NCI-H2171 treated with DMSO at 0.1 percent for 48 hours (cell line): ENCODE measurements around the gene SYNJ2.

Experiments used
- DNase-seq: peaks from one replicate; lab custom pipeline; 2025; lab: John Stamatoyannopoulos, UW

The SYNJ2 gene

DNA sequence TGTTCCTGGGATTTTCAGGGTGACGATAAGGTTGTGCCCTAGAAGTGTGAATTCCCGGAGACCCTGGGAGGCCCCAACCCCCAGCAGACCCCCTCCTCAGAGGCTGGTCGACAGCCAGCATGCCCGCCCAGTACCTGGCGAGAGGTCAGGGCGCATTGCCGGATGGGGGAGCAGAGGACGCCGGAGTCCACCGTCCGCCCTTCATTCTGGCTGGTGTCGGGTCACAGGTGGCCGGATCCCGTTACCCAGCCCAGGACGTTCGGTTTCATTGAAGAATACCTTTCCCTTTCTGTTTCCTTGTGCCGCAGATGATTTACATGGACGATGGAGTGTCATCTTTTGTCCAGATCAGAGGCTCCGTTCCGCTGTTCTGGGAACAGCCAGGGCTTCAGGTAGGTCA is 61.3 kb downstream of the SYNJ2 start:
- DNase-seq: no peak

DNA sequence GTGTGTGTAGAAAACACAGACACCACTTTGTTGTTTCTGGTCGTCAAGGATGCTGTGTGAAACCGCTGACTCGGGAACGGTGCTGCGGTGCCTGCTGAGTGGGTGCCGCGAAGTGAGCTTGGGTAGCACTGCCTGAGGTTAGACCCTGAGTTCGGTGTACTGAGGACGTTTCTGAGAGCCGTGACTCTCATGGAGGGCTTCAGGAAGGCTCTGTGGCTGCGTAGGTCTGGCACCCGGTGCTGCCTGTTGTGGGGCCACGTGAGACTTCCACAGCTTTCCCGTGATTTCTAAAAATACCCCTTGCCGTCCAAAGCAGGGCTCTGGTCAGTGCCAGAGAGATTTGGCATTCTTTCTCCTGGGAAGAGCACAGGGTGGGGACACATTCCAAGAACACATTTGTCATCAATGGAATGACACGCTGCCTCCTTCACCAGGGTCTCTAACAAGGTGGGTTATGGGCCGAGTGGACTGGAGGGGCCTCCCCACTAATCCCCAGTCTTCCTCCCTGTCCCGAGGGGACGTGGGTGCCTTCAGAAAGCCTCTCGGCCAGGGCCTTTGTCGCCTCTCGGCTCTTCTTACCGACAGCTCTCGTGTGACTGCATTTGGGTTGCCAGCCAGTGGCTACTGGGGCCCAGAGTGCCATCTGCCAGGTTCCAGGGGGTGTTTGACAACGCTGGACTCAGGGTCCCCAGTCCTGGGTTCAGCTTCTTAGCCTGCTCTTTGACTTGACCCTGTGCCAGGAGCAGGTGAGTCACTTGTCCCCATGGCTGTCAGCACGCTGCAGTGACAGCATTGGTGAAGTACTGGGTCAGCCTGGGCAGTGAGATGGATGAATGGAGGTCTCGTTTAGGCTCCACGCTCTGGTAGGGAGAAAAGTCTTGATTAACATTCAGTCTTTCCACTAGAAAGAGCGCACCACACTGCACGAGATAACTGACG is 62.2 kb downstream of the SYNJ2 start:
- DNase-seq: no peak

DNA sequence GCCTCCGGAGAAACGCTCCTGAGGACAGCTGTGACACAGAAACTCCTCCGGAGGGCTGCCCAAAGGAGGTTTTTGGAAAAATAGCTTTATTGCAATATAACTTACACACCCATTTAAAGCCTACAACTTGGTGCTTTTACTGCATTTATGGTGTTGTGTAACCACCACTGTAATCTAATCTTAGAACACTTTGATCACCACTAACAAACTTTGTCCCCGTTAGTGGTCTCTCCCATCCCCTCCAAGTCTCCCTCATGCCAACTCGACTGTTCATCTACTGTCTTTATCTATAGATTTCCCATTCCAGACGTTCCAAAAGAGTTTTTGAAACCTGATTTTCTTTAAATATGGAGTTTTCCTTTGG is 62.8 kb downstream of the SYNJ2 start:
- no peak for DNase-seq

DNA sequence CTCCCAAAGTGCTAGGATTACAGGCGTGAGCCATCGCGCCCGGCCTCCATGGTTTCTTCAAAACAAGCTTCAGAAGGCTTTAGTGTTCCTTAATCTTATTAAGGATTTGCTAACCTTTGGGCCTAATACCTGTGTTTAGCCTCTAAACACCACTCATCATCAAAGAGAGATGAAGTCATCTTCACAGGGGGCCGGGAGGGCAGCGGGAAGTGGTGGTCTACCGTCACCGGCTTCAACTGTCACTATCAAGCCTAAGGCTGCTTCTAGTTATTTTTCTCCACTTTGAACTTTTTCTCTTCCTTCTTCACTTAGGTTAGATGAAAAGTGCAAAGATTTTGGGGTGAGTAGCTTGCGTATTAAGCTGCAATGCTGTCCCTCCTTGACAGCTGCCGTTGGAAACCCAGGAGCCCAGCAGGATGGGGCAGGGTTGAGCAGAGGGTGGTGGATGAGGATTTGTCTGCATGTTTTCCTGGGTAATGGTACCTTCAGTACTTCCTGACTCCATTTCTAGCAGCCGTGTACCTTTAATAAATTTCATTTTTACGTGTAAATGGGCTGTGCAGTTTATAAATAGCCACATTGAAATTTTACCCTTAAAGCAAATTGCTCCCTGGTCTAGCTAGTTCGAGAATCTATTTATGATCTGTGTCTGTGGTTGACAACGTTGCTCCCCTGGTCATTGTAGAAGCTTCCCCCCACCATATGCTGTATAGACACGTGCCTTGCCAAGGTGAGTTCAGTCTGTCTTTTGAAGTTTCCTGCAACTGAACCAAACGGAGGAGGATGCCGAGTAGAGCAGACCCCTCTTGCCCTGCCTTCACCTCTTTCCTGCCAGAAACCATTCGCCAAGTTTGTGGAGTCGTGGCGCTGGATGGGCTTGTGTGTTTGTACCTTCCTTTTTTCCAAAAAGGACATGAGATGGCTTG is 64.8 kb downstream of the SYNJ2 start:
- no peak for DNase-seq

DNA sequence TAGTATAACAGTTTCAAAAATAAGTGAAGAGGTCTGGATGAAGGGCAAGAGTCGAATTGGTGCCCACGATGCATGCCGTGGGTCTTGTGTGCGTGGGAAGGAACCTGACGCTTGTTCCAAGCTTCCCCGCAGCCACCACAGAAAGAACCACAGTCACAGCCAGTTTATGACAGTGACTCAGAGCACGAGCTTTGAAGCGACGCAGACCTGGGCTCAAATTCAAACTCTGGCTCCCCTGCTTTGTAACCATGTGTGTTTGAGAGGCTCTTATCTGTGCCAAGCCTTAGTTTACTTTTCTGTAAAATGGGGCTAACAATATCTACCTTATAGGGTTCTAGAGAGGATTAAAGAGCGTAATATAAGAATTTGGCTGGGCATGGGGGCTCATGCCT is 65.5 kb downstream of the SYNJ2 start:
- no peak for DNase-seq

DNA sequence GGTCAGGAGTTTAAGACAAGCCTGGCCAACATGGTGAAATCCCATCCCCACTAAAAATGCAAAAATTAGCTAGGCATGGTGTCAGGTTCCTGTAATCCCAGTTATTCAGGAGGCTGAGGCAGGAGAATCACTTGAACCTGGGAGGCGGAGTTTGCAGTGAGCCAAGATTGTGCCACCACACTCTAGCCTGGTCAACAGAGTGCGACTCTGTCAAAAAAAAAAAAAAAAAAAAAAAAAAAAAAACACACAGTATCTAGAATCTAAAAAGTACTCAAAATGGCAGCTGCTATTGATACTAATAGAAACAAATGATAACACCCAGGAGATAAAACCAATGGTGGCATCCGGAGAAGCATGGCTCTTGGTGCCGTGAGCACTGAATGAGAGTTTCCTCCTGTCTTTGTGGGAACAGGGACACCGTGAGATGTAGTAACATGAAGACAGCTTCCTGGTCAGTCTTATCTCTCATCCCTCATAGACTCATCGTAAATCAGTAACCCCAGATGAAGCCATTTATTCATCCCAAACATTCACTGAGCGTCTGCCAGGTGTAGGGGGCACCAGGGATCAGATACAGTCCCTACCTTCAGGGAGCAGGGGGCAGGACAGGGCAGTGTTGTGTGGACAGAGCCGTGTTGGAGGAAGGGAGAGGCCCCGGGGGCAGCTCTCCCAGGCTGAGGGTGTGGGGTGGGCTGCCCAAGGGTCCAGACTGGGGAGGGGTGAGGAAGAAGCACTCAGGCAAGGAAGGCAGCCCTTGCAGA is 66.1 kb downstream of the SYNJ2 start:
- no peak for DNase-seq

DNA sequence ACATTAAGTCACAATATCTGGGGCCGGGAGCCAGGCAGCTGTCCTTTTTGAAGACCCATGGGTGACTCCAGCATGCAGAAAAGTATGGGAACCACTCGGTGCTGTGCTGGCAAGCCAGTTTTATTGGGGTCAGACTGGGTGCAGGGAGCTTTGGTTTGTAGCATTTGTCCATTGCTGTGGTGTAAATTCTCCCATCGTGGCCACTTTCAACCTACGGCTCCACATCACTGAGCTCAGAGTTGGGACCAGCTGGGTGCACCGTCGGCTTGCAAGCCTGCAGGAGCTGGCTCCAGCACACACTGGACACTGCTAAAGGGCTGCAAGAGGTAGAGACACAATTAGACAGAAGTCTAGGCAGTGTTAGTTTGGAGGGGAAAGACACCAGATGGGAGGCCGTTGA is 66.9 kb downstream of the SYNJ2 start:
- no peak for DNase-seq

DNA sequence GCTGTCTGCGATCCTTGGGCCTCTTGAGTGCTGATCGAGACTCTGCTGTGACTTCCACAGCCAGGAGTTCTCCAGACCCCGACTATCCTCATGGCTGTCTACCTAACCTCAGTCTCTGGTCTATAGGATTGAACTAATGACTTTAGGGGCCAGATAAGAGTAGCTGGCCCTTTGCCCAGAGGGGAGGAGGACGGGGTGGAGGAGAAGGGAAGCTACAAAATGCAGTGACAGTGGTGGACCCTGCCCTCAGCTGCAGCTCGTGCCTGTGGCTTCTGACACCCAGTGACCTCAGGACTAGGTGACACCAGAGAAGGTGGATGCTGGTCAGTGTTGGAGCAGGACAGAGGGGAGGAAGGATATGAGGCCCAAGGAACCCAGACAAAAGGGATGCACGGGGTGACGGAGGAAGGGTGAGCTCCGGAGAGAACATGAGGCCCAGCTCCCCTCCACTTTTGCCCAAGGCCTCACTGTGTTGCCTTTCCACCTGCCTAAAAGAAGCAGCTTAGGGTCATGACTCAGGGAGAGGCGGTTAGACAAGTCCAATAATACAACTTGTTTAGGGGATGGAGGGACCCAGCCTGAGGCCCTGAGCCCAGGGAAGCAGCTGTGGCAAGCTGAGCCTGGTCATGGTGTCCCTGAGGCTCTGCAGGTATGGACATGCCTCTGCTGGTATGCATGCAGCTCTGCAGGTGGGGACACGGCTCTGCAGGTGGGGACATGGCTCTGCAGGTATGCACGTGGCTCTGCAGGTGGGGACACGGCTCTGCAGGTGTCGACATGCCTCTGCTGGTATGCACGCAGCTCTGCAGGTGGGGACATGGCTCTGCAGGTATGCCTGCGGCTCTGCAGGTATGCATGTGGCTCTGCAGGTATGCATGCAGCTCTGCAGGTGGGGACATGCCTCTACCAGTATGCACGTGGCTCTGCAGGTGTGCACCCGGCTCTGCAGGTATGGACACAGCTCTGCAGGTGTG is 67.7 kb downstream of the SYNJ2 start:
- no peak for DNase-seq

DNA sequence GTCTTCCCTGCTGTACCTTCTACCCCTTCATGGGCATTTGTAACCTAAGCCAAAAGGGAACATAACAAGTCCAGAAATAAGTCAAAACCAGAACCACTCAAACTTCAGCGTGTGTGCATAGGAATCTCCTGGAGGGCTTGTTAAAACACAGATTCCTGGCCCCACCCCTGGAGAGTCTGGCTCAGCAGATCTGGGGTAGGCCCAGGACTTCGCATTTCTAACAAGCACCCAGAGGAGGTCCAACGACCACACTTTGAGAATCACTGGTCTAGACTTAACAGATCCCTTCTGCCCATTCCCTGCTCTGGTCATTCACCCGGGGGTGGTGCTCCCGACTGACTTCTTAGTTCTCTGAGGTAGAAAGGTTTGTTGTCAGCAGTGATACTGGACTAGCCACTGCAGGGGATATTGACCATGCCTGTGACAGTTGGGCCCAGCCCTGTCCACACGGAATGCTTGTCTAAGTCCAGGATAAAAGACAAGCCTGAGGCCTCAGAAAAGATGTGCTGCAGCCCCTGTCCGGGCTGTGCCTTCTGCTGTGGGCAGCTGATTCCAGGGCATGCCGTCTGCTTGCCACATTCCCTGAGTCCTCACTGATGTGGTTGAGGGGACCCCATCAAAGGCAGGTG is 68.6 kb downstream of the SYNJ2 start:
- DNase-seq: no peak

DNA sequence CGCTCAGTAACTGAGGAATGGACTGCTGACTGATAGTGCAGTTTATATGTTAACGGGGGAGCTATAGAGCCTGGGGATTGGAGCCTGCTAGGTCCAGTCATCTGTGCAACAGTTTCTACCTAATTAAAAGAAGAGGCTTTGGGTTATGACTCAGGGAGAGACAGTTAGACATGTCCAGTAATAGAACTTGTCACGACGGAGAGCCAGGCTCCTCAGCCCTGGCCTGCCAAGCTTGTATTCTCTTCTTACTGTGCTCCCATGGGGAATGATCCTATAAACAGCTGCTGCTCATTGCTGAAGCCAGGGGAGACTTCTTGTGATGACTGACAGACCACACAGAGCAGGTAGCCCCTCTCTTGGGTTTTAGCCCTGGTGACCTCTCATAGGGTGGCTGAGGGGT is 69.3 kb downstream of the SYNJ2 start:
- DNase-seq: peak; percentile 27

DNA sequence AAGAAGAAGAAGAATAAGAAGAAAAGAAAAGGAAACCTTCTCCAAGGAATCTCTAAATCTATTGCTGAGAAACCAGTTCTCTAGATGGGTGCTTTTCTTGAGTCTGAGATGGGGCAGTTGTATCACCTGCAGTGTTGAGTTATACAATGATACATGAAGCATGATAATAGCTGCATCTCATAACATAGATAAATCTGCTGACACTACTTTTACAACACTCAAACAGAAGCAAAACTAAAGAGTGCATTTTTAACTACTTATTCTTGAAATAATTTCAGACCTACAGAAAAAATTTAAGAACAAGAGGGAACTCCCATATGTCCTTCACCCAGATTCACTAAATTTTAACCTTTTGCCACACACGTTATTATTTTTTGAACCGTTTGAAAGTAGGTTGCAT is 70.3 kb downstream of the SYNJ2 start:
- DNase-seq: no peak

DNA sequence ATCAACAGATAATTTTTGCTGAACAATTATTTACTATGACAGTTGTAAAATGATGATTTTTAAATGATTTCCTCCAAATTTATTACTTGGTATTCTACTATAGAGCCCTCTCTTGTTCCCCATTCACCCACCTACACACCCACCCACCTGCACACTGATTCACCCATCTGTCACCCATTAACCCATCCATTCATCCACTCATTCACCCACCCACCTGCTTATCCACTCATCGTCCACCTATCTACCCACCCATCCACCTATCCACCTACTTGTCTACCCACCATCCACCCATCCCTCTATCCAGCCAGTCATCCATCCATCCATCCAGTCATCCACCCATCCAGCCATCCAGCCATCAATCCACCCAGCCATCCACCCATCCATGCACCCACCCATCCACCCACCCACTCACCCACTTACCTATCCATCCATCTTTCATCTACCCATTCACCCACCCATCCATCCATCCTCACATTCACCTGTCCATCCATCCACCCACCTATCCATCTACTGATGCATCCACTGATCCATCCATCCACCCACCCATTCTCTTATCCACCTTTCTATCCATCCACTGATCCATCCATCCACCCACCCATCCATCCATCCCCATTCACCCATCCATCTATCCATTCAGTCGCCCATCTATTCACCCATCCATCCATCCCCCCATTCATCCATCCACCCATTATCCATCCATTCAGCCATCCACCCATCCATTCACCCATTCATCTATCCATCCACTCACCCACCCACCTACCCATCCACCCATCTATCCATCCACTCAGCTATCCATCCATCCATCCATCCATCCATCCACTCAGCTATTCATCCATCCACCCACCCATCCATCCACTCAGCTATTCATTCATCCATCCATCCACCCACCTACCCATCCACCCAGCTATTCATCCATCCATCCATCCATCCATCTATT is 72.0 kb downstream of the SYNJ2 start:
- DNase-seq: no peak

DNA sequence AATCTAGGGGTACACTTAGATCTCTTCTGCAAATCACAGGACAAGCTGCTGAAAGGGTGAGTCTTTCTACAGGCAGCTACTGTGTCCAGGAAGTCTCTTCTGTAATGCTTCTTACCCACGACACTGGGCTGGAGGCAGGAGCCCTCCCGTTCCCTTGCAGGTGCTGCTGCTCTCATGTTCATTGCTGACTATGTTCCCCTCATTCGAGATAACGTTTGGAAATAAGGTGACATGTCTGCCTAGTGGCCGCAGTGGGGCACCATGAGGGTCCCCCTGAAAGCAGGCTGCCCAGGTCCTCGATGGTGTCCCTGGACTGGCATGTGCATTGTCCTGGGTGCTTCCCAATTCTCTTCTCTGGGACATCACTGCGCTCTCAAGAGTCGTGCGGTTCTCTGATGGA is 74.7 kb downstream of the SYNJ2 start:
- no peak for DNase-seq

DNA sequence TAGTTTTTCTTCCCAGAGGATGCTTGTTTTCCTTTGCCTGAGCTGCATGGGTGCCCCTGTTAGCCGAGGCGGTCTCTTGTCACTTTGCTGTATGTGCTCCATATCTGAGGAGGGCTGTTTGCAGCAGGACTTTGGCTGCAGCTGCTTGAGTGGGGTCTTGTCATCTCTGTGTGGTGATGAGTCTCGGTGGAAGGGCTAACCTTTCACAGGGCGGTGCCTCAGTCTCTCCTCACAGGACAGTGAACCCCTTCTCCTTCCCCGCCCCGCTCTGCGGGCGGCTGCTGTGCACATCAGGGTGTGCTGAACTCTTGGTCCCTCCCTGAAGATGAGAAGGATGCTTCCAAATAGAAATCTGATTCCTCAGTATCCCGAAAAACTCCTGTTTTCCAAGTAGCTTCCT is 75.1 kb downstream of the SYNJ2 start:
- DNase-seq: no peak

DNA sequence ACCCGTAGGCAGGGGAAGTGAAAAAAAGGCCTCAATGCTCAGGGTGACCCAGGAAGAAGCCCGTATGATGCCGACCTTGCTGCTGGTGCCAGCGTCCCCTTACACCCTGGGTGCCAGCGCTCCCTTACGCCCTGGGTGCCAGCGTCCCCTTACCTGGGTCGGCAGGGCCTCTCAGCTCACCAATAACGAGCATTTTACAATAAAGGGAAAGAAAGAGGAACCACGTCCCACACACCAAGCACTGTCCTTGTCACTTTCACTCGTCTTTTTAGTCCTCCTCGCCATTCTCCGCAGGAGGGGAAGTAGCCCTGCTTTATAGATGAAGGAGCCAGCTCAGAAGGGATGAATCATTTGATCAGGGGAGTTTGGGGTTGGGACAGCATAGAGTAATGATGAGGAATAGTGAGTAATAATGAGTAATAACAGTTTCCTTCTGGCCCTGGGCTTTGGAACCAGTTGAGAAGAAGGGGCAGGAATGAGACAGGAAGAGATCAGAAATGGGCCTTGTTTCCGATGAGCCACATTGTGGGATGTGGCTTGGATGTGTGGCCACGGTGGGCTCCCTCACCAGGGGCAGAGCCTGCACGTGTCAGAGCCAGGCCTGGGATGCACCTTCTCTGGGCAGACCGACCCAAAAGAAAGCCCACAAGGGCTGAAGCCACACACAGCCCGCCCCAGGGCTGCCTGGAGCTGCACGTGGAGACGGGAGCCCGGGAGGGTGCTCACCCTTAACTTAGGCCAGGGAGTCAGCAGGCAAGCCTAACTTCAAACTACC is 75.7 kb downstream of the SYNJ2 start:
- no peak for DNase-seq

DNA sequence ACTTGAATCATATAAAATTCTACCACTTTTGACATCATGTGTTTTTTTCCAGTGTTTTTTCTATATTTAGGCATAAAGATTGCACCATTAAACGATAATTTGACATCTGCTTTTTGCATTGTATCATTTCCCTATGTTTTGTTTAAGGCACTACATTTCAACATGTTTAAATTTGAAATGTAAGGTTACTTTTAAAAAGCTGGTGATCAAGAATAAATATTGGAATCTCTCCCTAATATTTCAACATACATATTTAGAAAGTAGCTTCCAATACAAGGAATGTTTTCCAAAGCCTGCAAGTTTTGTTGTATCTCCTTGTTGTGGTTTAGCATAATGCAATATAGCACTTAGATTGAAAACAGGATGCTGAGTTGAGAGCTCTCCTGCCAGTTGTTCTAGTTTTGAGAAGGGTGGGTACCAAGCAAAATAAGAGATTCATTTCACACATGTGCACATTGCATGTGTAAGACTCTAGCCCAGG is 76.5 kb downstream of the SYNJ2 start:
- DNase-seq: no peak

DNA sequence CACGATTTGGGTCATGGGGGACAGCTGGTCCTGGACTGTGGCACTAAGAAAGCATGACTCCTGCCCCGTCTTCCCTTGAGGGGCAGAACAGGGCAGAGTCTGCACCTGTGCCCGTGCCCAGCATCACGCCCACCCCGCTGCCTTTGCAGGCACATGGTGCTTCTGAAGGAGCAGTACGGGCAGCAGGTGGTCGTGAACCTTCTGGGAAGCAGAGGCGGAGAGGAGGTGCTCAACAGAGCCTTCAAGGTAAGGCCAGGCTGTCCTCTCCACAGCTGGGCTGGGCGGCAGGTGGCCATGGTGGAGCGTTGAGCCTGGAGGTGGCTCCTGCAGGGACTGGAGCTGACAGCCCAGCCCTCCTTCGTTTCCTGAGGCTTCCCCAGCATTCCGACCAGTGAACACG is 77.4 kb downstream of the SYNJ2 start:
- no peak for DNase-seq
